ENCODE results near the gene NRXN3.

The NRXN3 gene

GRCh38 chr14:78612666-78613065, 442.5 kb downstream of the NRXN3 start:
- TF ChIP-seq CTCF (IDR thresholded peaks at IDR 0.05): no peak

GRCh38 chr14:78614593-78614992, 444.4 kb downstream of the NRXN3 start:
- TF ChIP-seq CTCF (IDR thresholded peaks at IDR 0.05): no peak

GRCh38 chr14:78617735-78618134, 447.6 kb downstream of the NRXN3 start:
- TF ChIP-seq CTCF (IDR thresholded peaks at IDR 0.05): no peak

GRCh38 chr14:78618368-78618767, 448.2 kb downstream of the NRXN3 start:
- no peak for TF ChIP-seq CTCF (IDR thresholded peaks at IDR 0.05)

GRCh38 chr14:78627114-78627513, 456.9 kb downstream of the NRXN3 start:
- TF ChIP-seq CTCF (IDR thresholded peaks at IDR 0.05): no peak

GRCh38 chr14:78631551-78631950, 461.4 kb downstream of the NRXN3 start:
- no peak for TF ChIP-seq CTCF (IDR thresholded peaks at IDR 0.05)

- TF ChIP-seq CTCF (IDR thresholded peaks at IDR 0.05): no peak
Measured at GRCh38 chr14:78633752-78634151, 463.6 kb downstream of the NRXN3 start.

GRCh38 chr14:78637489-78637888, 467.3 kb downstream of the NRXN3 start:
- TF ChIP-seq CTCF (IDR thresholded peaks at IDR 0.05): no peak

Measured in LNCAP (cell line).